MCF 10A (cell line): Measurements from ENCODE around the gene MAP3K9. TPM values are rescaled to one million over a fixed set of nuclear protein-coding genes. Genes with fewer than 3 reads are reported as not detected.

Experiments
- BruUV-seq: library from RNA; stranded (reverse); fragments of 400-500 nt; replicated peaks from 2 replicates; lab custom pipeline; 2021; lab: Mats Ljungman, UMichigan
- CTCF ChIA-PET: fragments of 300-600 bp; sonication (Branson Sonifier 250); formaldehyde crosslinking; extraction: SDS; loops from one replicate; lab custom pipeline; 2021; ENCODE audit warnings: antibody characterized with exemption, inconsistent platforms; lab: Yijun Ruan, JAX
- POLR2A ChIA-PET: fragments of 300-600, 350-650 bp; sonication (Branson Sonifier 250); formaldehyde crosslinking; extraction: SDS; loops from one replicate; lab custom pipeline; 2020; ENCODE audit warnings: antibody characterized with exemption, inconsistent platforms; lab: Yijun Ruan, JAX
- DNase-seq: peaks from one replicate; pipeline ENCODE4 v3.0.0-alpha.2; 2018; ENCODE audit not compliant: unreplicated experiment
- H3K27ac Mint-ChIP-seq: one replicate; pipeline ENCODE4 v1.8.0; 2022; ENCODE audit warnings: mild to moderate bottlenecking, low read depth, mixed read lengths; ENCODE audit not compliant: unreplicated experiment
- H3K27me3 Mint-ChIP-seq: one replicate; pipeline ENCODE4 v1.8.0; 2022; ENCODE audit warnings: mixed read lengths; ENCODE audit not compliant: insufficient read depth, unreplicated experiment
- H3K36me3 Mint-ChIP-seq: one replicate; pipeline ENCODE4 v1.8.0; 2022; ENCODE audit warnings: mild to moderate bottlenecking, moderate library complexity, mixed read lengths; ENCODE audit not compliant: insufficient read depth, unreplicated experiment
- H3K4me1 Mint-ChIP-seq: one replicate; pipeline ENCODE4 v1.8.0; 2022; ENCODE audit warnings: mixed read lengths; ENCODE audit not compliant: insufficient read depth, unreplicated experiment
- H3K4me3 Mint-ChIP-seq: one replicate; pipeline ENCODE4 v1.8.0; 2022; ENCODE audit warnings: mild to moderate bottlenecking, moderate library complexity, mixed read lengths; ENCODE audit not compliant: unreplicated experiment
- H3K9me3 Mint-ChIP-seq: one replicate; pipeline ENCODE4 v1.8.0; 2022; ENCODE audit warnings: mixed read lengths; ENCODE audit not compliant: unreplicated experiment
- intact Hi-C: fragments of 100-400 bp; cut with micrococcal nuclease; formaldehyde crosslinking; loops from 2 replicates; pipeline ENCODE4 v1.14.1; 2022
- total RNA-seq: library from RNA; stranded (reverse); gene quantifications from 2 replicates; pipeline ENCODE4 v1.2.3, GENCODE V29; 2022
- TF ChIP-seq, protein P1 (sequence below): fragments of 200-600 bp; IDR thresholded peaks from one replicate; pipeline ENCODE4 v1.8.0; 2022; ENCODE audit warnings: antibody characterized with exemption, mild to moderate bottlenecking; ENCODE audit not compliant: unreplicated experiment

MAP3K9 gene
- total RNA-seq, 1 experiment from 2014 or later = 18.6 TPM

DNA sequence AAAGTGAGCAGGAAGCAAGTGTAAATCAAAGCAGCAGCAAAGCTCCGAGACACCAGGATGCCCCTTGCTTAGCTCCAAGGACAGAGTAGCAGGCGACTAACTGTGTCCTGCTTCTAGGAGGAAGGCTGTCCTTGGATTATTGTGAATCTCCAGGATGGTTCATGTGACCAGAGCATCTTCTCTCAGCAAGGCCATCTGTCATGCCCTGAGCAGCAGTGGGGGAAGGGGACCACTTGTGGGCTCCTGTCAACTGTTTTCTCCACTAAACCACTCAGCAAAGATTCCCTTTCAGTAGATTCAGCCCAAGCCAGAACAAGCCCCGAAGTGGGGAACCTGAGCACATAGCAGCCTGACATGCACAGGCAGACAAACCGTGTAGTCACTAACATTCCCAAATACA, 19.4 kb downstream of the MAP3K9 start:
- POLR2A ChIA-PET = interaction anchor here (0.8 to 1.3 kb wide), 3 partner anchors 8 to 23 kb away, joined by 3 to 4 read pairs (median 3); partner anchors contain the start of gene MAP3K9
- Mint-ChIP-seq H3K36me3 (peaks cover 29% of the 10 kb centered on the region), H3K9me3 (no peaks in the 10 kb centered on the region), H3K4me1 (peaks cover 28% of the 10 kb centered on the region), H3K27ac (peak overlapping the region; percentile 4), H3K27me3 (no peaks in the 10 kb centered on the region), H3K4me3 (no peak overlapping the region)
- BruUV-seq = no TSS peak
- no peak for DNase-seq
- intact Hi-C loops = no loop called here
- TF ChIP-seq, protein P1, sequence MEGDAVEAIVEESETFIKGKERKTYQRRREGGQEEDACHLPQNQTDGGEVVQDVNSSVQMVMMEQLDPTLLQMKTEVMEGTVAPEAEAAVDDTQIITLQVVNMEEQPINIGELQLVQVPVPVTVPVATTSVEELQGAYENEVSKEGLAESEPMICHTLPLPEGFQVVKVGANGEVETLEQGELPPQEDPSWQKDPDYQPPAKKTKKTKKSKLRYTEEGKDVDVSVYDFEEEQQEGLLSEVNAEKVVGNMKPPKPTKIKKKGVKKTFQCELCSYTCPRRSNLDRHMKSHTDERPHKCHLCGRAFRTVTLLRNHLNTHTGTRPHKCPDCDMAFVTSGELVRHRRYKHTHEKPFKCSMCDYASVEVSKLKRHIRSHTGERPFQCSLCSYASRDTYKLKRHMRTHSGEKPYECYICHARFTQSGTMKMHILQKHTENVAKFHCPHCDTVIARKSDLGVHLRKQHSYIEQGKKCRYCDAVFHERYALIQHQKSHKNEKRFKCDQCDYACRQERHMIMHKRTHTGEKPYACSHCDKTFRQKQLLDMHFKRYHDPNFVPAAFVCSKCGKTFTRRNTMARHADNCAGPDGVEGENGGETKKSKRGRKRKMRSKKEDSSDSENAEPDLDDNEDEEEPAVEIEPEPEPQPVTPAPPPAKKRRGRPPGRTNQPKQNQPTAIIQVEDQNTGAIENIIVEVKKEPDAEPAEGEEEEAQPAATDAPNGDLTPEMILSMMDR = no peak
- CTCF ChIA-PET = no interaction called here

DNA sequence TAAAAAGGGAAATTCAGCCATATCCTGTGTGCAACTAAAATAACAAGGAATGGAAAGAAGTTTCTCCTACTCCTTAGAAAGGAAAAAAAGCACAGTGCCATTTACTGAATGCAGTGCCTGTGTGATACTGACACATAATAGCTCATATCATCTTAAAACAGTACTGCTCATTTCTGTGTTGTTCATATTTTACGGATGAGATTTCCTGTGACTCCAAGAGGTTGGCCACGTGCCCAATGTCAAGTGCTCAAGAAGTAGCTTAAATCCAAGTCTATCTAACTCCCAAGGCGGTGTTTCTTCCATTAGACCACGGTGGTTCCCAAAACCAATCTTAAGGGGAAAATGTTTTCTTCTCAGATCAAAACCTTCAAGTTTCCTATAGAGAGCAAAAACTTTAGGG, 20.0 kb downstream of the MAP3K9 start:
- BruUV-seq = no TSS peak
- Mint-ChIP-seq H3K27me3 (no peaks in the 10 kb centered on the region), H3K9me3 (no peaks in the 10 kb centered on the region), H3K4me1 (peaks cover 28% of the 10 kb centered on the region), H3K4me3 (no peak overlapping the region), H3K36me3 (peaks cover 29% of the 10 kb centered on the region), H3K27ac (peak overlapping the region; percentile 4)
- POLR2A ChIA-PET = interaction anchor here (0.8 to 1.3 kb wide), 6 partner anchors 9 to 34 kb away, joined by 3 to 4 read pairs (median 3); partner anchors contain the start of gene MAP3K9
- TF ChIP-seq, protein P1 = no peak
- DNase-seq = peak; percentile 56
- intact Hi-C loops = no loop called here
- CTCF ChIA-PET = interaction anchor here (1.1 to 1.4 kb wide), 2 partner anchors 21 to 28 kb away, joined by 3 to 6 read pairs; no protein-coding TSS in a partner anchor

DNA sequence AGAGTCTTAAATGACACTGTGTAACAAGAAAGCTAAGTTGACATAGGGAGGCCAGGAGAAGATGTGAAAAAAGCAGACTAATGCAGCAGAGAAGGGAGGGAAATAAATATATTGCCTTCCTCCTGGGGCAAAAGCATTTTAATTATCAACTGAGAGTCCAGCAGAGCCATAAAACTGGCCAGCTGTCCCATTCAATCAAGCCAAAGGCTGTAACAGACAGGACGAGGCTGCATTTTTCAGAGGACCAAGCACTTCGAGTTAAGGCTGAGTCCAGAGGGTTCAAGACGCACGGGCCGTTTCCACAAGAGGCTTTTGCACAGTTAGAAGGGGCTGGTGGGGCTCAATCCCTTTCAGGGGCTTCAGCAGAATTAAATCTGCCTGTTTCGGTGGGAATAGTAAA, 20.4 kb downstream of the MAP3K9 start:
- no peaks in the 10 kb centered on the region for H3K9me3 Mint-ChIP-seq
- H3K4me3 Mint-ChIP-seq = no peak overlapping the region
- BruUV-seq = no TSS peak
- H3K27ac Mint-ChIP-seq = no peak overlapping the region
- DNase-seq = no peak
- H3K27me3 Mint-ChIP-seq = no peaks in the 10 kb centered on the region
- ChIA-PET POLR2A (interaction anchor here (1.0 to 1.3 kb wide), 4 partner anchors 9 to 33 kb away, joined by 3 read pairs; partner anchors contain the start of gene MAP3K9), CTCF (interaction anchor here (1.1 to 1.4 kb wide), 2 partner anchors 21 to 29 kb away, joined by 3 to 6 read pairs; no protein-coding TSS in a partner anchor)
- H3K36me3 Mint-ChIP-seq = peaks cover 29% of the 10 kb centered on the region
- intact Hi-C loops = no loop called here
- TF ChIP-seq, protein P1 = no peak
- peaks cover 28% of the 10 kb centered on the region for H3K4me1 Mint-ChIP-seq

DNA sequence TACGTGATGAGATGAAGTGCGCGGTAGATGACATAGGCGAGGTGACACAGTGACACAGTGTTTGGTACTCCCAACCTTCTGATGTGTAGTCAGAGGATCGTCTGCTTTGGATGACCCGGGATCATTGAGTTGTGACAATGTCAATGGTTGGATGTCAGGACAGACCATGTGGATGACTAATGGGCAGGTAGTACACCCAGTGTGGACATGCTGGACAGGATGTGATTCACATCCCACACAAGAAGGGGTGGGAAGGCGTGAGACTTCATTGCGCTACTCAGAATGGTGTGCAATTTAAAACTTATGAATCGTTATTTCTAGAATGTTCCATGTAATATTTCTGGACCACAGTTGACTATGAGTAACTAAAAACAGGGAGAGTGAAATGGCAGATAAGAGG, 23.8 kb downstream of the MAP3K9 start:
- no TSS peak for BruUV-seq
- Mint-ChIP-seq H3K4me1 (peaks cover 47% of the 10 kb centered on the region), H3K36me3 (peaks cover 11% of the 10 kb centered on the region), H3K4me3 (no peak overlapping the region), H3K27ac (peak overlapping the region; percentile 84), H3K9me3 (no peaks in the 10 kb centered on the region), H3K27me3 (no peaks in the 10 kb centered on the region)
- DNase-seq = peak; percentile 79
- intact Hi-C loops = no loop called here
- TF ChIP-seq, protein P1 = no peak
- ChIA-PET CTCF (no interaction called here), POLR2A (interaction anchor here (1.3 to 2.1 kb wide), 2 partner anchors 24 to 30 kb away, joined by 5 to 12 read pairs; partner anchors contain the start of gene MAP3K9)
